Endodermal cell (in vitro differentiated cells): ENCODE measurements around the gene SCFD1. TPM values are rescaled to one million over a fixed set of nuclear protein-coding genes. Genes with fewer than 3 reads are reported as not detected.
"Not testable (repeated sequence)": the region's sequence is repeated elsewhere in the genome, so short reads cannot be mapped to it uniquely, and the experiment has no call there.

ENCODE experiments used
- DNase-seq: peaks from one replicate; pipeline ENCODE4 v3.0.0-alpha.2; 2017
- H3K27ac ChIP-seq: 2 replicates; pipeline ENCODE4 v1.5.1; 2013; ENCODE audit warnings: mild to moderate bottlenecking, low read depth, low read length, moderate library complexity
- H3K27me3 ChIP-seq: 2 replicates; pipeline ENCODE4 v1.6.1; 2013; ENCODE audit warnings: mild to moderate bottlenecking, low read length, moderate library complexity; ENCODE audit not compliant: insufficient read depth, control insufficient read depth, poor library complexity, severe bottlenecking
- H3K36me3 ChIP-seq: 2 replicates; pipeline ENCODE4 v1.7.0; 2013; ENCODE audit warnings: mild to moderate bottlenecking, low read length, moderate library complexity; ENCODE audit not compliant: control insufficient read depth, insufficient read depth
- H3K4me1 ChIP-seq: one replicate; pipeline ENCODE4 v1.7.0; 2013; ENCODE audit warnings: low read length; ENCODE audit not compliant: control insufficient read depth, insufficient read depth
- H3K4me3 ChIP-seq: 2 replicates; pipeline ENCODE4 v1.5.1; 2013; ENCODE audit warnings: mild to moderate bottlenecking, low read length, moderate library complexity
- H3K9ac ChIP-seq: 2 replicates; pipeline ENCODE4 v1.6.1; 2013; ENCODE audit warnings: mild to moderate bottlenecking, low read length, moderate library complexity; ENCODE audit not compliant: poor library complexity, severe bottlenecking; ENCODE audit errors: extremely low read depth
- H3K9me3 ChIP-seq: 2 replicates; pipeline ENCODE4 v1.6.1; 2013; ENCODE audit warnings: mild to moderate bottlenecking, low read length, moderate library complexity; ENCODE audit not compliant: control insufficient read depth
- H3K27ac Mint-ChIP-seq: 2 replicates; pipeline ENCODE4 v1.8.0; 2020; ENCODE audit warnings: mixed read lengths
- H3K27me3 Mint-ChIP-seq: 2 replicates; pipeline ENCODE4 v1.8.0; 2021; ENCODE audit warnings: mild to moderate bottlenecking, mixed read lengths; ENCODE audit not compliant: insufficient read depth
- H3K36me3 Mint-ChIP-seq: 2 replicates; pipeline ENCODE4 v1.8.0; 2020; ENCODE audit warnings: low read depth, mixed read lengths
- H3K4me1 Mint-ChIP-seq: 2 replicates; pipeline ENCODE4 v1.8.0; 2020; ENCODE audit warnings: mixed read lengths
- H3K4me3 Mint-ChIP-seq: 2 replicates; pipeline ENCODE4 v1.8.0; 2020; ENCODE audit warnings: mild to moderate bottlenecking, moderate library complexity, mixed read lengths
- H3K9me3 Mint-ChIP-seq: 2 replicates; pipeline ENCODE4 v1.8.0; 2020; ENCODE audit warnings: mild to moderate bottlenecking, mixed read lengths
- WGBS, 2 experiments: methylation state at CpG; one replicate each; pipeline versions ENCODE4 v1.1.5 to v1.1.7; 2013; ENCODE audit warnings: missing lambda C conversion rate in 2 of 2, mixed read lengths in 1 of 2; ENCODE audit not compliant: insufficient coverage in 1 of 2, insufficient read length in 1 of 2; 5-methylcytosine and 5-hydroxymethylcytosine counted together
- total RNA-seq, 2 donors: library from RNA; stranded (reverse); fragmentation: NEBNext Ultra II Directional in 1 of 2; extraction: Animal tissue kit (Norgen Biotek cat#: 25700) in 1 of 2; gene quantifications; 2 replicates in 1 of 2; 3 replicates in 1 of 2; pipeline ENCODE4 v1.2.1, GENCODE V29; 2021
- TF ChIP-seq, protein P1 (sequence below): fragments of 200-600 bp; sonication (generic); conservative IDR thresholded peaks from 2 replicates; pipeline ENCODE4 v1.5.0; 2021; ENCODE audit warnings: antibody characterized with exemption, mild to moderate bottlenecking

SCFD1 gene
- total RNA-seq, 2 donors from 2014 or later, result 82.4 to 98.4 TPM

DNA sequence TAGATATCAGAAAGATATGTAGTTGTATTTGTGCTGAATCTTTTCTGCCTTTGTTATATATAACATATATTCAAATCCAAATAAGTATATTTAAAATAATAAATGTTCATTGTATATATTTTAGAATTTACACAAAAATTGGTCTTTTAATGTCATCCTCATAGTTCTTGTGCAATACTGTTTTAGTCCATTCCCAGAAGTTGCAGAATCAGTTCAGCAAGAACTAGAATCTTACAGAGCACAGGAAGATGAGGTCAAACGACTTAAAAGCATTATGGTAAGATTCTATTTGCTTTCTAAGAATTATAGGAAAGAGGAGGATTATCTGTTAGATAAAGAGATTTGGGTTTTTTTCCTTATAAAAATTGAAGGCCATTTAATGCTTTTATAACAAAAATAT, 51.0 kb downstream of the SCFD1 start:
- 100% methylated on average over 1 of the region's 1 CpG; no CpG with 5 or more reads in 1 of the 2 experiments for WGBS, 2 experiments
- no peak overlapping the region for H3K27ac ChIP-seq
- H3K27me3 ChIP-seq, result no peaks in the 10 kb centered on the region
- H3K4me1 ChIP-seq, result no peaks in the 10 kb centered on the region
- H3K9me3 ChIP-seq, result no peaks in the 10 kb centered on the region
- no peaks in the 10 kb centered on the region for H3K27me3 Mint-ChIP-seq
- TF ChIP-seq, protein P1, sequence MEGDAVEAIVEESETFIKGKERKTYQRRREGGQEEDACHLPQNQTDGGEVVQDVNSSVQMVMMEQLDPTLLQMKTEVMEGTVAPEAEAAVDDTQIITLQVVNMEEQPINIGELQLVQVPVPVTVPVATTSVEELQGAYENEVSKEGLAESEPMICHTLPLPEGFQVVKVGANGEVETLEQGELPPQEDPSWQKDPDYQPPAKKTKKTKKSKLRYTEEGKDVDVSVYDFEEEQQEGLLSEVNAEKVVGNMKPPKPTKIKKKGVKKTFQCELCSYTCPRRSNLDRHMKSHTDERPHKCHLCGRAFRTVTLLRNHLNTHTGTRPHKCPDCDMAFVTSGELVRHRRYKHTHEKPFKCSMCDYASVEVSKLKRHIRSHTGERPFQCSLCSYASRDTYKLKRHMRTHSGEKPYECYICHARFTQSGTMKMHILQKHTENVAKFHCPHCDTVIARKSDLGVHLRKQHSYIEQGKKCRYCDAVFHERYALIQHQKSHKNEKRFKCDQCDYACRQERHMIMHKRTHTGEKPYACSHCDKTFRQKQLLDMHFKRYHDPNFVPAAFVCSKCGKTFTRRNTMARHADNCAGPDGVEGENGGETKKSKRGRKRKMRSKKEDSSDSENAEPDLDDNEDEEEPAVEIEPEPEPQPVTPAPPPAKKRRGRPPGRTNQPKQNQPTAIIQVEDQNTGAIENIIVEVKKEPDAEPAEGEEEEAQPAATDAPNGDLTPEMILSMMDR, result no peak
- DNase-seq, result no peak
- H3K4me3 Mint-ChIP-seq, result no peak overlapping the region
- no peak overlapping the region for H3K9ac ChIP-seq
- H3K36me3 ChIP-seq, result peaks cover 61% of the 10 kb centered on the region
- H3K4me3 ChIP-seq, result no peak overlapping the region
- no peak overlapping the region for H3K27ac Mint-ChIP-seq
- peaks cover 7% of the 10 kb centered on the region for H3K4me1 Mint-ChIP-seq
- no peaks in the 10 kb centered on the region for H3K9me3 Mint-ChIP-seq
- H3K36me3 Mint-ChIP-seq, result peaks cover 37% of the 10 kb centered on the region

DNA sequence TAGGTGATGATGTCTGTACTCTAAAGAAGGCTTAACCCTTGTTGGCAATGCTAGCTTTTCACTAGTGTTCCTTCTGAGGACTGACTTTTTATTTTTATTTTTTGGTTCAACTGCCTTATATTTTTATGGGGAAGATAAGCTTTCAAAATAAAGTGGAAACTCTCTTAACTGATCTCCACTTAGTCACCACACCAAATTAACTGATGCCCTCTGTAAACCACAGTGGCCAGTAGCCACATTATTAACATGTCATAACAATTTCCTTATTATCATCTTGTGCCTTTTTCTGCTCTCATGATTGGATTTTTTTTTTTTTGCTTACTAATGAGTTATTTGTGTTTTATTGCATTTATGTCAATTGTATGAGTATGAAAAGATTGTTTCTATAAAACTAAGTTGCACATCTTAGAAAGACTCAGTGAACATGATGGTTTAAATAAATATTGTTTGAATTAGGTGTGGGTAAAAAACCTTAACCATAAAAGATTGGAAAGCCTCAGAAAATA, 56.9 kb downstream of the SCFD1 start:
- Histone ChIP-seq H3K9me3 (peaks cover 5% of the 10 kb centered on the region), H3K9ac (no peak overlapping the region), H3K27ac (no peak overlapping the region), H3K4me3 (no peak overlapping the region), H3K27me3 (no peaks in the 10 kb centered on the region), H3K36me3 (peaks cover 74% of the 10 kb centered on the region), H3K4me1 (no peaks in the 10 kb centered on the region)
- H3K4me1 Mint-ChIP-seq, result peaks cover 7% of the 10 kb centered on the region
- no peak overlapping the region for H3K4me3 Mint-ChIP-seq
- peaks cover 38% of the 10 kb centered on the region for H3K36me3 Mint-ChIP-seq
- H3K27ac Mint-ChIP-seq, result no peak overlapping the region
- TF ChIP-seq, protein P1, result no peak
- DNase-seq, result no peak
- peaks cover under 1% of the 10 kb centered on the region for H3K9me3 Mint-ChIP-seq
- H3K27me3 Mint-ChIP-seq, result no peaks in the 10 kb centered on the region

DNA sequence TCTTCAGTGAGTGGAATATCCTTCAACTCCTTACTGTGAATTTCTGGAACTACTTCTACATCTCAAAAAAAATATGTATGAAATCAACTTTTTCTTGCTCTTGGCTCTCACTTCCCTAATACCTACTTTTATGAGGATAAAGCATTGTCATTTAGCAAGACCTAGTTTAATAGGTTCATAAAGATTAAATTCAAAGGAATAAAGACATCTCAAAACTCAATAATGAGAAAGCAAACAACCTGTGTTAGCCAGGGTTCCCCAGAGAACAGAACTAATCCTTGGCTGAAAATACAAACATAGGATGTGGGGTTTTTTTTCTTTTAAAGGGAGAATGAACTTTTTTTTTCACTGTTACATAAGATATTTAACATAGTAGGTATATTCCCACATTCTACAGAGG, 57.9 kb downstream of the SCFD1 start:
- Mint-ChIP-seq H3K36me3 (peaks cover 35% of the 10 kb centered on the region), H3K4me3 (no peak overlapping the region), H3K27me3 (no peaks in the 10 kb centered on the region), H3K4me1 (peaks cover 7% of the 10 kb centered on the region), H3K9me3 (peaks cover 5% of the 10 kb centered on the region), H3K27ac (no peak overlapping the region)
- H3K4me3 ChIP-seq, result no peak overlapping the region
- H3K36me3 ChIP-seq, result peaks cover 68% of the 10 kb centered on the region
- no peak for DNase-seq
- no peak overlapping the region for H3K27ac ChIP-seq
- no peaks in the 10 kb centered on the region for H3K27me3 ChIP-seq
- TF ChIP-seq, protein P1, result no peak
- no peaks in the 10 kb centered on the region for H3K4me1 ChIP-seq
- no peak overlapping the region for H3K9ac ChIP-seq
- peaks cover 10% of the 10 kb centered on the region for H3K9me3 ChIP-seq

DNA sequence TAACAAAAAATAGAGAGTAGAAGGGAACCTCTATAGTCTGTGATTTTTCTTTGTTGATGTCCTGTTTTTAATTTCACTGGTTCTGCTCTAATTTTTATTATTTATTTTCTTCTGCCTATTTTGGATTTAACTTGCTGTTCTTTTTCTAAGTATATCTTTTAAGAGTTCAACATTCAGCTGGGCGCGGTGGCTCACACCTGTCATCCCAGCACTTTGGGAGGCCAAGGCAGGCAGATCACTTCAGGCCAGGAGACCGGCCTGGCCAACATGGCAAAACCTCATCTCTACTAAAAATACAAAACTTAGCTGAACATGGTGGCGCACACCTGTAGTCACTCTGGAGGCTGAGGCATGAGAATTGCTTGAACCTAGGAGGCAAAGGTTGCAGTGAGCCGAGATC, 58.7 kb downstream of the SCFD1 start:
- not testable (repeated sequence) for H3K27ac Mint-ChIP-seq, H3K27me3 ChIP-seq, H3K4me3 ChIP-seq, H3K27me3 Mint-ChIP-seq, H3K27ac ChIP-seq, DNase-seq, H3K4me1 Mint-ChIP-seq, H3K9ac ChIP-seq, H3K4me3 Mint-ChIP-seq, H3K4me1 ChIP-seq, H3K9me3 ChIP-seq, H3K9me3 Mint-ChIP-seq
- peaks cover 35% of the 10 kb centered on the region for H3K36me3 Mint-ChIP-seq
- WGBS, 2 experiments, result 94% methylated on average over 5 of the region's 5 CpGs; no CpG with 5 or more reads in 1 of the 2 experiments
- H3K36me3 ChIP-seq, result peaks cover 61% of the 10 kb centered on the region
